Hindlimb muscle (tissue), 1 donor: ENCODE data around the gene OGT. TPM values are rescaled to one million over a fixed set of nuclear protein-coding genes. Genes with fewer than 3 reads are reported as not detected.
"Not testable (repeated sequence)": the region's sequence is repeated elsewhere in the genome, so short reads cannot be mapped to it uniquely, and the experiment has no call there.

ENCODE experiments used
- DNase-seq: peaks from one replicate; pipeline ENCODE4 v3.0.0-alpha.2; 2013
- polyA plus RNA-seq: library from polyadenylated mRNA; unstranded; fragments of 120-200 nt; gene quantifications from one replicate; pipeline ENCODE4 v1.2.1, GENCODE V29; 2013; ENCODE audit not compliant: insufficient read length

OGT gene
- polyA plus RNA-seq, result 145 TPM

- DNase-seq, result peak; percentile 92
These were observed at the start of gene OGT for GRCh38 chrX:71532753-71533425. OGT (plus strand) TSS chrX:71533104; CDS start chrX:71533300, 196 bp downstream.

GRCh38 chrX:71487814-71488213 is 45.1 kb upstream of the OGT start:
- no peak for DNase-seq

GRCh38 chrX:71489540-71489939 is 43.4 kb upstream of the OGT start:
- DNase-seq, result no peak

- DNase-seq, result no peak
These were observed 40.5 kb upstream of the OGT start for GRCh38 chrX:71492231-71493065.

- DNase-seq, result no peak
These were observed 39.7 kb upstream of the OGT start for GRCh38 chrX:71493111-71493613.

- DNase-seq, result not testable (repeated sequence)
These were observed 36.9 kb upstream of the OGT start for GRCh38 chrX:71495979-71496378.

GRCh38 chrX:71496476-71496875 is 36.4 kb upstream of the OGT start:
- DNase-seq, result no peak

GRCh38 chrX:71502080-71502479 is 30.8 kb upstream of the OGT start:
- DNase-seq, result not testable (repeated sequence)

GRCh38 chrX:71504346-71504745 is 28.6 kb upstream of the OGT start:
- no peak for DNase-seq

GRCh38 chrX:71509289-71509688 is 23.6 kb upstream of the OGT start:
- no peak for DNase-seq

GRCh38 chrX:71510161-71510560 is 22.7 kb upstream of the OGT start:
- DNase-seq, result no peak

- not testable (repeated sequence) for DNase-seq
These were observed 19.2 kb upstream of the OGT start for GRCh38 chrX:71513731-71514130.

- DNase-seq, result no peak
These were observed 18.4 kb upstream of the OGT start for GRCh38 chrX:71514367-71515037.

GRCh38 chrX:71515038-71515396 is 17.9 kb upstream of the OGT start:
- no peak for DNase-seq

- DNase-seq, result no peak
These were observed 7.6 kb upstream of the OGT start for GRCh38 chrX:71525316-71525715.

GRCh38 chrX:71532078-71532752 is 689 bp upstream of the OGT start:
- DNase-seq, result peak; percentile 18

GRCh38 chrX:71533516-71533850 is 579 bp downstream of the OGT start:
- no peak for DNase-seq

GRCh38 chrX:71533851-71534561 is 1.1 kb downstream of the OGT start:
- DNase-seq, result peak; percentile 55

- DNase-seq, result no peak
These were observed 2.1 kb downstream of the OGT start for GRCh38 chrX:71534773-71535544.

- no peak for DNase-seq
These were observed 3.4 kb downstream of the OGT start for GRCh38 chrX:71536285-71536684.

GRCh38 chrX:71537743-71538142 is 4.8 kb downstream of the OGT start:
- no peak for DNase-seq
